Ureter (tissue), 1 donor: Measurements from ENCODE around the gene ZC3HAV1L. TPM values are rescaled to one million over a fixed set of nuclear protein-coding genes. Genes with fewer than 3 reads are reported as not detected.
"Not testable (repeated sequence)": the region's sequence is repeated elsewhere in the genome, so short reads cannot be mapped to it uniquely, and the experiment has no call there.

ENCODE experiments used
- DNase-seq: peaks from one replicate; pipeline ENCODE4 v3.0.0-alpha.2; 2020; ENCODE audit warnings: low spot score
- total RNA-seq: library from RNA; stranded (reverse); gene quantifications from one replicate; pipeline ENCODE4 v1.2.4, GENCODE V29; 2023
- donor health status: DM: yes; HTN: yes; CAD: no.

The ZC3HAV1L gene, protein sequence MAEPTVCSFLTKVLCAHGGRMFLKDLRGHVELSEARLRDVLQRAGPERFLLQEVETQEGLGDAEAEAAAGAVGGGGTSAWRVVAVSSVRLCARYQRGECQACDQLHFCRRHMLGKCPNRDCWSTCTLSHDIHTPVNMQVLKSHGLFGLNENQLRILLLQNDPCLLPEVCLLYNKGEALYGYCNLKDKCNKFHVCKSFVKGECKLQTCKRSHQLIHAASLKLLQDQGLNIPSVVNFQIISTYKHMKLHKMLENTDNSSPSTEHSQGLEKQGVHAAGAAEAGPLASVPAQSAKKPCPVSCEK
- total RNA-seq = 16.2 TPM

DNA sequence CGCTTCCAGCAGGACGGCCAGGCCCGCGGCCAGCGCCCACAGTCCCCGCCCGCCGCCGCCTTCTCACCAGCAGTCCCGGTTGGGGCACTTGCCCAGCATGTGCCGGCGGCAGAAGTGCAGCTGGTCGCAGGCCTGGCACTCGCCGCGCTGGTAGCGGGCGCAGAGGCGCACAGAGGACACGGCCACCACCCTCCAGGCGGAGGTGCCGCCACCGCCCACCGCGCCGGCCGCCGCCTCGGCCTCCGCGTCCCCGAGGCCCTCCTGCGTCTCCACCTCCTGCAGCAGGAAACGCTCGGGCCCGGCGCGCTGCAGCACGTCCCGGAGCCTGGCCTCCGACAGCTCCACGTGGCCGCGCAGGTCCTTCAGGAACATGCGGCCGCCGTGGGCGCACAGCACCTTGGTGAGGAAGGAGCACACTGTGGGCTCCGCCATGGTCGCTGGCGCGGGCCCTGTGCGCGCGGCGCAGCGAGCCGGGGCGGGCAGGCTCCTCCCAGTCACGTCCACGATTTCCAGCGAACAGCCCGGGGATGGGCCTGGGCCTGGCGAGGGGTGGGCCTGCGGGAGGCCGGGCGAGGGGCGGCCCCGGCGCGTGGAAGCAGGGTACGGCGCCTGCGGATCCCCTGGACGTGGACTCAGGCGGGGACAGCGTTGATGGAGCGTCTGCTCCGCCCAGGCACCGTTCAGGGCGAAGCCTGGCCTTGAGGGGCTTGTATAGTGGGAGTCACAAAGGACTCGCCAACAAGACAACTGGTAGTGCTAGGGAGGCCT lies at the start of gene ZC3HAV1L:
ZC3HAV1L (minus strand) TSS at position 457 of the 768 bp plus-strand sequence; CDS start at position 432, 25 bp downstream.
- peak; percentile 61 for DNase-seq

- no peak for DNase-seq
These were observed 48.9 kb upstream of the ZC3HAV1L start for GRCh38 chr7:139084709-139085108.

GRCh38 chr7:139081584-139081983 lies 45.7 kb upstream of the ZC3HAV1L start:
- DNase-seq = no peak

GRCh38 chr7:139080905-139081304 lies 45.1 kb upstream of the ZC3HAV1L start:
- no peak for DNase-seq

DNA sequence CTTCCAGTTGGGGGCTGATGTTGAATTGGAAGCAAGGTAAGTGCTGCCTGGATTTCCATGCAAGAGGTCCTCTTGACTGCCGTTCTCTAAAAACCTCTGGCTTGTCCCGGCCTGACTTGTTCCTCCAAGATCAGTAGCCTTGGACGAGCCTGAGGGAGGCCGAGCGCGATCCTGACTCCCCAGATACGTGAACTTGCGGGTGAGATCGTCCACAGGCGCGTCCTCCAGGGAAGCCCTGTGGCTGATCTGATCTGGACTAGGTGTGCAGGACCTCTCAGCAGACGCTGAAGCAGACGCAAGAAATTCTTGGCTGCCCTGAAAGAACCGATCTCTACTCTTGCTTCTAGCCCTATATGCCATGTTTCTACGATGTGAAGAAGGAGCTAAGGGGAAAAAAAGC lies 44.0 kb upstream of the ZC3HAV1L start:
- peak; percentile 32 for DNase-seq

DNA sequence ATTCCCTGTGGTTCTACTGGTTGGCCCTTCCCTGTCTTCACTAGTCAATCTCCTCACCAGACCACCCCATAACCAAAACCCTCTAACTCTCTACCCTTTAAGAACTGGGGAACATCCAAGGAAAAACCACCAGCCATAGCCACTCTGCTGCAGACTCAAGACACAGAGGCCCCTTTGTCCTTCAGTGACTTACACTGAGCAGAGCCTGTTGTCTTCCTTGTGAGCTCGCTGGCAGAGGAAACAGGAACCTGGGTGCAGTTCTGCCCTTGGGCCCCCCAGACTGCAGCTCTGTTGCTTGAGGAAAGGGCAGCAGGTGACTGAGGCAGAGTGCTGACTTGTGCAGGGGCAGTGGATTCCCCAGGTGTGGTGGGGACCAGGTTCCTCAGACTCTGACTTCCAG lies 43.1 kb upstream of the ZC3HAV1L start:
- DNase-seq = no peak

DNA sequence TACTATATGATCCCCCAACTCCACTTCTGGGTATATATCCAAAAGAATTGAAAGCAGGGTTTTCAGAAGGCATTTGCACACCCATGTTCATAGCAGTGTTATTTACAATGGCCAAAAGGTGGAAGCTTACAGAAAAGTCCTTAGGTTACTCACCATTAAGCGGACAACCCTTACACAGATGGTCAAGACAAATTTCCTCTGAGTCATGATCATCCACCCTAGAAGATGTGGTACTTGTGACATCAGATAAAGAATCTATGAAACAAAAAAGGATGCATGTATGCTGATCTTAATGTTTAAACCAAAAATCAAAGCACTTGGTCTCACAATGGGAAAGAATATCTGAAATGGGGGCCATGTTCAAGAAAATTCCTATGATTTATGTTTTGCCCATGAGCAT lies 42.6 kb upstream of the ZC3HAV1L start:
- DNase-seq = no peak

- DNase-seq = not testable (repeated sequence)
These were observed 41.9 kb upstream of the ZC3HAV1L start for GRCh38 chr7:139077706-139078105.

- no peak for DNase-seq
These were observed 40.2 kb upstream of the ZC3HAV1L start for GRCh38 chr7:139075871-139076686.

- peak; percentile 75 for DNase-seq
These were observed 39.3 kb upstream of the ZC3HAV1L start for GRCh38 chr7:139075031-139075652.

DNA sequence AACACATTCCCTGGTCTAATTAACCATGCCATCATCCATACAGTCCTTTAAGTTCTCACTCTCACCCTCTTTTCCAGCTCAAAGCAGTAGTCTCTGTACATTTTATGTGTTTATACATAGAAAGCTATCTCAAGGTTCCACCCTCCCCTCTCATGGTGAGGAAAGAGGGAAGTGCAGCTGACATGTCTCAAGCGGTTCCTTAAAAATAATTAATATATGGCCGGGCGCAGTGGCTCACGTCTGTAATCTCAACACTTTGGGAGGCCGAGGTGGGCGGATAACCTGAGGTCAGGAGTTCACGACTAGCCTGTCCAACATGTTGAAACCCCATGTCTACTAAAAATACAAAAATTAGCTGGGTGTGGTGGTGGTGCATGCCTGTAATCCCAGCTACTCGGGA lies 37.0 kb upstream of the ZC3HAV1L start:
- DNase-seq = no peak

GRCh38 chr7:139071680-139072079 lies 35.8 kb upstream of the ZC3HAV1L start:
- no peak for DNase-seq

- no peak for DNase-seq
These were observed 32.9 kb upstream of the ZC3HAV1L start for GRCh38 chr7:139068544-139069399.

DNA sequence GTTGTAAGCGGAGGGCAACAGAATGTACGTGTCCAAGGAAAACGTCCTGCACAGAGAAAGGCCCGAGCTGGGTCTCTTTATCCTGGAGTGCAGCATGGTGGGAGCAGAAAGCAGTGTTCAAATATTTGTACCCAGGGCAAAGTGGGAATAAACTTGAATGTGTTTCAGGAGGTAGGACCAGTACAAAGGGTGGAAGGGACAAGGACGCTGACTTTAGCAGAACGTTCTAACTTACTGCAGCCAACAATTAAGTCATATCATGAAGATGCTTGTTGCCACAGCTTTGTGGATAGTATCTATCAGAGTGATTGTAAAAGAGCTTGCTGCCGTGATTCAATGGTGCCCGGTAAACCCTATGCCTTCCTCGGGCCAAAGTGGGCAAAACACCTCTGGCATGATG lies 30.5 kb upstream of the ZC3HAV1L start:
- DNase-seq = no peak

DNA sequence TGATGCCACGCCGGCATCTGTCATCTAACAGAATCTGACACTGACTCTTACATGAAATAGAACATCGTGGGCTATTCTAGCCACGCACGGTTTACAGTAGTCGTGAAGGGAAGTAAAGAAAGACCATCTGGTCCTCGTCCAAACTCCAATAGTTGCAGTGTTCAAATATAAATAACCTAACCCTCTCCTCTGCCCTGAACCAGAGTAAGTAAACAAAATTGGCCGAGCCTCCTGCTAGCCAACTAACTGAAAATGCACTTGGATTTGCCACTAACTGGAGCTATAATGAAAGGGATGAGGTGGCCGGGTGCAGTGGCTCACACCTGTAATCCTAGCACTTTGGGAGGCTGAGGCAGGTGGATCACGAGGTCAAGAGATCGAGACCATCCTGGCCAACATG lies 29.5 kb upstream of the ZC3HAV1L start:
- DNase-seq = no peak

GRCh38 chr7:139061416-139061815 lies 25.6 kb upstream of the ZC3HAV1L start:
- DNase-seq = no peak

GRCh38 chr7:139060695-139061237 lies 24.9 kb upstream of the ZC3HAV1L start:
- DNase-seq = no peak

- no peak for DNase-seq
These were observed 24.1 kb upstream of the ZC3HAV1L start for GRCh38 chr7:139059905-139060304.

DNA sequence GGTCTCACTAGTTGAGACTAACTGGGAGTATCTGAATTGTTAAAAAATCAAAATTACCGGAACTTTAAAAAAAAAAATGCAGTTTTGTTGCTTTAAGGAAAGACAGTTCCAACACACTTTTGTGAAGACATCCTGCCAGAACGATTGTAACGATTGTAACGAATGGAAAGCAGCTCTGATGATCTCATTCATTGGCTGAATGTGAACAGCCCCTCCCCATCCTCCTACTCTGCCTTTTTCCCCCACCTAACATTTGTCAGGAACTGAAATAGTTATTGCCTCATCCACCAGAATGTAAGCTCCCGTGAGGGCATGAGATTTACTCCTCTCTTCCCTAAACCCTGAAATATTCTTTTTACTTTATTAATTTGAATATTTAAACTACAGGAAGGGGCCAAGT lies 23.1 kb upstream of the ZC3HAV1L start:
- no peak for DNase-seq

GRCh38 chr7:139055674-139056073 lies 19.8 kb upstream of the ZC3HAV1L start:
- DNase-seq = no peak

DNA sequence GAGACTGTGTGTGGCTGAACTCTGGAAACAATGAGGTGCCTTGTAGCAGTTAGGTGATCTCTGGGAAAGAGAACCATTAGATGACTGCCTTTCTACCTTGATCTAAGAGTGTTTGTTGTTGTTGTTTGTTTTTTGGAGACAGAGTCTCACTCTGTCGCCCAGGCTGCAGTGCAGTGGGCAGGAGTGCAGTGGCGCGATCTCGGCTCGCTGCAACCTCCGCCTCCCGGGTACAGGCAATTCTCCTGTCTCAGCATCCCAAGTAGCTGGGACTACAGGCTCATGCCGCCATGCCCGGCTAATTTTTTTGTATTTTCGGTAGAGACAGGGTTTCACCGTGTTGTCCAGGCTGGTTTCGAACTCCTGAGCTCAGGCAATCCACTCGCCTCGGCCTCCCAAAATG lies 18.8 kb upstream of the ZC3HAV1L start:
- DNase-seq = not testable (repeated sequence)
